Measurements from ENCODE around the gene GRIK3.

The GRIK3 gene

DNA sequence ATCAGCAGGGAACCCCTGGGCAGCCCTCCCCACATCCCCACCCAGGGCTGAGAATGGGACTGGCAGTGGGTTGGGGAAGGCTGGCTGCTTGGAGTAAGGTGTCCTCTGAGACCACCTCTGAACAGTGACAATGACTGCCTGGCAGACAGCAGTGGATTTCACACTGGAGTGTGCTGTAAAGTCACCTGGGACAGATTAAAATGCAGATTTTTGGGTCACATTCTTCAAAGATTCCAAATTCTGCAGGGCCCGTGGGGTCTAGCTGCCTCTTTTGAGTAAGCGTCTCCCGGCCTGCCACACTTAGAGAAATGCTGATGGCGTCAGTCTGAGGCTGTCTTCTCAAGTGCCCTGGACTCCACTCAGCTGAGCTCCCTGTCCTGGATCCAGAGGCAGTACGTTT is 164.5 kb downstream of the GRIK3 start:
- no peaks in the 10 kb centered on the region for H3K27me3 ChIP-seq (ENCODE audit: control insufficient read depth, insufficient read depth, low read length)
- DNase-seq (ENCODE audit: low read depth, low spot score), result no peak
- no CpG with 5 or more reads among the region's 5 CpGs for WGBS (ENCODE audit: insufficient coverage, insufficient read length)
- H3K9me3 ChIP-seq (ENCODE audit: control insufficient read depth, insufficient read depth, low read length), result no peaks in the 10 kb centered on the region
- H3K27ac ChIP-seq (ENCODE audit: low read length), result no peak overlapping the region
- H3K4me3 ChIP-seq (ENCODE audit: low read length), result no peak overlapping the region
- no peaks in the 10 kb centered on the region for H3K36me3 ChIP-seq (ENCODE audit: control insufficient read depth, insufficient read depth, low read length)
- H3K4me1 ChIP-seq (ENCODE audit: control insufficient read depth, insufficient read depth, low read length), result peaks cover 1% of the 10 kb centered on the region; the same call in 1 of the 2 replicates

DNA sequence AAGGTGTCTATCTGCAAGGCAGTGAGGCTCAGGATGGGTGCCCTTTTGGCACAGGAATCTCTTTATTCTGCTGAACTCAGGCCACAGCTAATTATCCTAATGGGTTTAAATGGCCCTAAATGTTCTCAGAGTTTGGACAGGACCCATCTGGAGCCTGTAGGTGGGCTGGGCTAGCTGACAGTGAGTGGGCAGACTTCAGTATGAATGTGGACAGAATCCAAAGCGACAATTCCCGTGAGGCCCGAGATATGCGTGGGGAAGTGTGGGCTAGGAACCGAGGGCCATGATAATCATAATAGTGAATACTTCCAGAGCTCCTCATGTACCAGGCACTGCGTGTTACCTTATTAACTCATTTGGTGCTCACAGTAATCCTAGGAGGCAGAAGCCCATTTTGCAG is 165.3 kb downstream of the GRIK3 start:
- H3K4me3 ChIP-seq (ENCODE audit: low read length), result no peak overlapping the region
- no CpG with 5 or more reads among the region's 6 CpGs for WGBS (ENCODE audit: insufficient coverage, insufficient read length)
- no peak overlapping the region for H3K27ac ChIP-seq (ENCODE audit: low read length)
- no peaks in the 10 kb centered on the region for H3K9me3 ChIP-seq (ENCODE audit: control insufficient read depth, insufficient read depth, low read length)
- DNase-seq (ENCODE audit: low read depth, low spot score), result no peak
- no peaks in the 10 kb centered on the region for H3K27me3 ChIP-seq (ENCODE audit: control insufficient read depth, insufficient read depth, low read length)
- H3K4me1 ChIP-seq (ENCODE audit: control insufficient read depth, insufficient read depth, low read length), result peaks cover 1% of the 10 kb centered on the region; the same call in 1 of the 2 replicates
- H3K36me3 ChIP-seq (ENCODE audit: control insufficient read depth, insufficient read depth, low read length), result no peaks in the 10 kb centered on the region

DNA sequence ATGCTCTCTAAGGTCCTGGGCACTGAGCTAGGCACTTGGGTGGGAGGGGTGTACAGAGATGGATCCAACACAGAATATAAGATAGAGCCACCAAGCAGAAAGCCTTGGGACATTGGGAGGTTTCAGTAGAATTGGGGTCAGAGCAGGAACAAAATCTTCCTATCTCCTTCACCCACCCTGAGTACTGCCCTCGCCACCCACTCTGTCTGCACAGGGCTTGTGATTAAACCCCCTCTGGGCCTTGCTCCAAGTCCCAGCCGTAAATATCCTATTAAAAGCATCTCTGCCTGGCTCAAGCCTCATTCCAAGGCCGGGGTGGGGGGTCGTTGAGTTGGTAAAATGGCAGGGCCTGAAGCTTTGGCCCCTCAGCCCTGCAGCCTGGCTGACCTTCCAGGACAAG is 166.7 kb downstream of the GRIK3 start:
- peaks cover 1% of the 10 kb centered on the region; the same call in 1 of the 2 replicates for H3K4me1 ChIP-seq (ENCODE audit: control insufficient read depth, insufficient read depth, low read length)
- no peak overlapping the region for H3K27ac ChIP-seq (ENCODE audit: low read length)
- no peak for DNase-seq (ENCODE audit: low read depth, low spot score)
- no peaks in the 10 kb centered on the region for H3K27me3 ChIP-seq (ENCODE audit: control insufficient read depth, insufficient read depth, low read length)
- H3K4me3 ChIP-seq (ENCODE audit: low read length), result no peak overlapping the region
- no peaks in the 10 kb centered on the region for H3K9me3 ChIP-seq (ENCODE audit: control insufficient read depth, insufficient read depth, low read length)
- no peaks in the 10 kb centered on the region for H3K36me3 ChIP-seq (ENCODE audit: control insufficient read depth, insufficient read depth, low read length)
- no CpG with 5 or more reads among the region's 4 CpGs for WGBS (ENCODE audit: insufficient coverage, insufficient read length)

DNA sequence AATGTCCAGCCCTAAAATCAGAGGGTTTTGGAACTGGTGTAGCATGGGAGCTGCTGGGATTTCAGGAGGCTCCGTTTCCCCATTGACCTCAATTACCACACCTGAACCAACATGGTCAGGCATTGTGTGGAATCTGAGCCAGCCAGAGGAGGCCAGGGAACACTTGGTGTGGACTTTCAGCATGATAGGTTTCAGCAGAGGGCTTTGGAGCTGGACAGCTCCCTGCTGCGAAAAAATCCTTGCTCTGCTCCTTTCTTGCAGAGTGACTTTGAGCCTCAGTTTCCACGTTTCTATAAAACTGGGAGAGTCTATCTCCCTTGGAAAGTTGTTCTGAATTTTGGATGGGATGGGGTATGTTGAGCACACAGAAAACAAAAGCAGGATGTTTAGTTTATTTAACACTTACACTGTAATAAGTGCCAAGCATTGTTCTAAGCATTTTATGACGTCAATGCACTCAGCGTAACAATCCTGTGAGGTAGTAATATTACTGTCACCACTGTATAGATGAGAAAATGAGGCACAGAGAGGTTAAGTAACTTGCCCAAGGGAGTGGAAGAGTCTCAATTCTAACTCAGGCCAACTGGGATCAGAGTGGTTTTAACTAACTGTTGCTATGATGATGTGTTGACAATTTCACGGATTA is 168.0 kb downstream of the GRIK3 start:
- no peaks in the 10 kb centered on the region for H3K27me3 ChIP-seq (ENCODE audit: control insufficient read depth, insufficient read depth, low read length)
- H3K36me3 ChIP-seq (ENCODE audit: control insufficient read depth, insufficient read depth, low read length), result no peaks in the 10 kb centered on the region
- peaks cover 1% of the 10 kb centered on the region; the same call in 1 of the 2 replicates for H3K4me1 ChIP-seq (ENCODE audit: control insufficient read depth, insufficient read depth, low read length)
- no peak for DNase-seq (ENCODE audit: low read depth, low spot score)
- H3K9me3 ChIP-seq (ENCODE audit: control insufficient read depth, insufficient read depth, low read length), result no peaks in the 10 kb centered on the region
- no CpG with 5 or more reads among the region's 6 CpGs for WGBS (ENCODE audit: insufficient coverage, insufficient read length)
- H3K27ac ChIP-seq (ENCODE audit: low read length), result no peak overlapping the region
- no peak overlapping the region for H3K4me3 ChIP-seq (ENCODE audit: low read length)

DNA sequence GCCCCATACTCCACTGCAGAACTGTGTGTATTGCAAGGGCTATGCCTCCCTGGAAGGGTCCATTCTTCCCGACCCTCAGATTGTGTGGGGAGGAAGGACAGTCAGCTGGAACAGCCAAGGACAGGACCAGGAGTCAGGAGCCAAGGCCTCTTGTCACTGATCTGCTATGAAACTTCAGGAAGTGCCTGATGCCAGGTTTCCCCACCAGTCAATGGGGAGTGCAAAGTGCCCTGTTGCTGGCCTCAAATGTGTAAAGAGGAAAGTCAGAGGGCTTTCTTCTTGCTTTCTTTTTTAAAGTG is 168.8 kb downstream of the GRIK3 start:
- no CpG with 5 or more reads among the region's 1 CpG for WGBS (ENCODE audit: insufficient coverage, insufficient read length)
- no peak for DNase-seq (ENCODE audit: low read depth, low spot score)
- Histone ChIP-seq H3K9me3 (ENCODE audit: control insufficient read depth, insufficient read depth, low read length) (no peaks in the 10 kb centered on the region), H3K4me1 (ENCODE audit: control insufficient read depth, insufficient read depth, low read length) (0 out of 2 replicates have a peak, but pooled peaks cover 1% of the 10 kb centered on the region), H3K4me3 (ENCODE audit: low read length) (no peak overlapping the region), H3K27ac (ENCODE audit: low read length) (no peak overlapping the region), H3K27me3 (ENCODE audit: control insufficient read depth, insufficient read depth, low read length) (no peaks in the 10 kb centered on the region), H3K36me3 (ENCODE audit: control insufficient read depth, insufficient read depth, low read length) (no peaks in the 10 kb centered on the region)

DNA sequence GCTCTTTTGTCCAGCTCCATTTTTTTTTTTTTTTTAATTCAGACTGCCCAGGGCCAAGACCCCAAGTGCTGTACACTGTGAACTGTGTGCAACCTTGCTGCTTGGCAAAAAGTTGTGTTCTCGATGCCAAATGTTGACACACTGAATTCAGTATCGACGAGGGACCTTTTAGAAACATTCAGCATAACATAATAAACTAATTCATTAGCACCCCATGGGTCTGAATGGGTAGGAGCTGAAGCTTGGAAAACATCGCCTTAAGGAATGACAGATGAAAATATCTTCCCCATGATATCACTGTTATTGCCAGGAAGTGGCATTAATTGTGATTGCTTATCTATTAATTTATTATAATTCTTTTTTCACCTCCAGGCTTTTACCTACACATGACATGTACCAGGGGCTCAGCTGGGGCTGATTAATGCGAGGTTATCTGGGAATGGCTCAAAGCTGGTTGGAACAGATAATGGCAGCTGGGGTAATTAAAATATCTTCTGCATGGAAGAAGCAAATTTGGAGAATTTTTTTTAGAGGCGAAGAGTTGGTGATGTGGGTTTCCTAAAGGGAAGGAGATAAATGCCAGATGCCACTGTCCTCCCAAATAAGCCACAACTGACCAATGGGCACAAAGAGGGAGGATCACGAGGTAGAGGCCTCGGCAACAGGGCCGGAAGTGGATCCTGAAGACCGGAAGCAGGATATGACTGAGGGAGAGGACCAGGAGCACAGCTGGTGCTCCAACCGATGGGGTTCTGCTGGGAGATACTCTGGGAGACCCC is 169.3 kb downstream of the GRIK3 start:
- Histone ChIP-seq H3K4me1 (ENCODE audit: control insufficient read depth, insufficient read depth, low read length) (0 out of 2 replicates have a peak, but pooled peaks cover under 1% of the 10 kb centered on the region), H3K36me3 (ENCODE audit: control insufficient read depth, insufficient read depth, low read length) (no peaks in the 10 kb centered on the region), H3K4me3 (ENCODE audit: low read length) (no peak overlapping the region), H3K27ac (ENCODE audit: low read length) (no peak overlapping the region), H3K27me3 (ENCODE audit: control insufficient read depth, insufficient read depth, low read length) (no peaks in the 10 kb centered on the region), H3K9me3 (ENCODE audit: control insufficient read depth, insufficient read depth, low read length) (no peaks in the 10 kb centered on the region)
- no peak for DNase-seq (ENCODE audit: low read depth, low spot score)
- 100% methylated on average over 1 of the region's 11 CpGs for WGBS (ENCODE audit: insufficient coverage, insufficient read length)

DNA sequence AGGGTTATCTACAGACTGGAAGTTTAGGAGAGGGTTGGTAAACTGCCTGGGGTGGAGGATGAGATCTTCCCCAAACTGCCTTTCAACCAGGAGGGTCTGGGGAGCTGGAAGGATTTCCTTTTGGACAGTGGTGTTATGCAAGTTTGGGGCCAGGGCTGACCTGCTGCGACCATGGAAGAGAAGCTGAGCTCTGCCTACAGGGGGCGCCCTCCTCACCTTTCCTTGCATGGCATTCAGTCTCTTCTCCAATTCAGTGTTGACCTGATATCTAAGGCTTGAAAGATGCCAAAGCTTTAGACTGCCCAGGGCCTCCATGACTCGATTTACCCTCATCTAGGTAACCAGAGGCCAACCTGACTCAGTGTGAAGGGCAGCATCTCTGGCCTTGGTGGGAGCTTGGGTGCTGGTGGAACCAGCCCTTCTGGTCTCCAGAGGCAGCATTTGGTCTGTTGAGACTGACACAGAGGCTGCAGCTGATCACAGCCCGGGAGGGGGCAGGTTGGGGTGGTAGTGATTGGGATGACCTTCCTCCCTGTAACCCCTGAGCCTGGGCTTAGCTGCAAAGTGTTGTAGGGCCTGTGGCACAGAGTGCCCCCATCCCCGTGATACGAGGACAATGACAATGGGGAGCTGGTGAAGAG is 170.0 kb downstream of the GRIK3 start:
- no CpG with 5 or more reads among the region's 6 CpGs for WGBS (ENCODE audit: insufficient coverage, insufficient read length)
- Histone ChIP-seq H3K27ac (ENCODE audit: low read length) (no peak overlapping the region), H3K4me1 (ENCODE audit: control insufficient read depth, insufficient read depth, low read length) (no peaks in the 10 kb centered on the region), H3K36me3 (ENCODE audit: control insufficient read depth, insufficient read depth, low read length) (no peaks in the 10 kb centered on the region), H3K4me3 (ENCODE audit: low read length) (no peak overlapping the region), H3K9me3 (ENCODE audit: control insufficient read depth, insufficient read depth, low read length) (no peaks in the 10 kb centered on the region), H3K27me3 (ENCODE audit: control insufficient read depth, insufficient read depth, low read length) (no peaks in the 10 kb centered on the region)
- DNase-seq (ENCODE audit: low read depth, low spot score), result peak; percentile 37

DNA sequence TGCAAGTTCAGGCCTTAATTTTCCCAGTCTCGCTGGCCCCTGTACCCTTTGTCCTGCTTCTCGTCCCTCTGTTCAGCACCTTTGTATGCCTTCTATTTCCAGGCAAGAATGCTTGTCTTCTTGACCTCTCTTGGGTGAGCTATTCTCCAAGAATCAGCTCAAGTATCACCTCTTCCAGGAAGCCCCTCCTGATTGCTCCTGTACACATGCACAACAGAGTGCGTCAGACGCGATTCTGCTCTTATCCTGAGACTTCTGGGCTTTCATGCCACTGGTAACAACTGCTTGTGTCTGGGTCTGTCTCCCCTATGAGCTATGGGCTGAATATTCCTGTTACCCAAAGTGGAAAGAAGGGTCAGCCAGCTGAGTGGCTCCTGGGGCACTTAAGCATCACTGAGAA is 170.8 kb downstream of the GRIK3 start:
- WGBS (ENCODE audit: insufficient coverage, insufficient read length), result no CpG with 5 or more reads among the region's 5 CpGs
- DNase-seq (ENCODE audit: low read depth, low spot score), result no peak

DNA sequence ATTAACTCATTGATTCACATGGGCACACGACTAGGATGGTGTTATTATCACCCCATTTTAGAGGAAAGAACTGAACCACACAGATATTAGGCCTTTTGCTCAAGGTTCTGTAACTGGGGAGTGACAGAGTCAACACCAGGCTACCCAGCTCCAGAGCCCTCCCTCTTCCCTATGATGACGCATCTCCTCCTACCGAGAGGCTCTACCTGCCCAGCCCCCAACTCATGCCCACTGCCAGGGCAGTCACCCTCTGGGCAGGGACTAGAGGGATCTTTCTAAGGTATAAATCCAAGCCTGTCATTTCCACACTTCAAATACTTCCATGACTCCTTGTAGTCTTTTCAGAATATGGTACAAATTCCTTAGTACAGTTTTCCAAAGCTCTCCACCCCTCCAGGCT is 171.3 kb downstream of the GRIK3 start:
- Histone ChIP-seq H3K4me3 (ENCODE audit: low read length) (no peak overlapping the region), H3K27me3 (ENCODE audit: control insufficient read depth, insufficient read depth, low read length) (no peaks in the 10 kb centered on the region), H3K36me3 (ENCODE audit: control insufficient read depth, insufficient read depth, low read length) (no peaks in the 10 kb centered on the region), H3K9me3 (ENCODE audit: control insufficient read depth, insufficient read depth, low read length) (no peaks in the 10 kb centered on the region), H3K4me1 (ENCODE audit: control insufficient read depth, insufficient read depth, low read length) (no peaks in the 10 kb centered on the region), H3K27ac (ENCODE audit: low read length) (no peak overlapping the region)
- no peak for DNase-seq (ENCODE audit: low read depth, low spot score)
- WGBS (ENCODE audit: insufficient coverage, insufficient read length), result no CpG with 5 or more reads among the region's 3 CpGs

More for the DNA sequence above, 170.8 kb downstream of the GRIK3 start:
- Histone ChIP-seq H3K36me3 (ENCODE audit: control insufficient read depth, insufficient read depth, low read length) (no peaks in the 10 kb centered on the region), H3K4me1 (ENCODE audit: control insufficient read depth, insufficient read depth, low read length) (no peaks in the 10 kb centered on the region), H3K27ac (ENCODE audit: low read length) (no peak overlapping the region), H3K9me3 (ENCODE audit: control insufficient read depth, insufficient read depth, low read length) (no peaks in the 10 kb centered on the region), H3K27me3 (ENCODE audit: control insufficient read depth, insufficient read depth, low read length) (no peaks in the 10 kb centered on the region), H3K4me3 (ENCODE audit: low read length) (no peak overlapping the region)

DNA sequence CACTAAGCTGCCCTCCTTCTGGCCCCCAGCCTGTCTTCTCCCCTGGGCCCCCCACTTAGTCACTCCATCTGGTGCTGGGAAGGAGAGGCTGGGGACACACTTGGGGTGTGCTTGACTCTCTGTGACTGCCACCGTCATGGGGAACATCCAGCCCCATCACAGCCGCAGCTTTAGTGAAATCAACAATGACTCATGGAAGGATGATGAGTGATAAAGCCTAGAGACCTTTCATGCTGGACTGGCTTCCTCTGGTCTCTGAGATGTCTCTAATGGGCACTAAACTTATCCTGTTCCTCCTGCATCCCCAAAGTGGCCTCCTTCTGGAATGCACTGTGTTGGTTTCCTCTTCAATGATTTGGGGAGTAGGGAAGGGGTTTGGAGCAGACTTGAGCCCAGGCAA is 172.9 kb downstream of the GRIK3 start:
- H3K27me3 ChIP-seq (ENCODE audit: control insufficient read depth, insufficient read depth, low read length), result no peaks in the 10 kb centered on the region
- H3K27ac ChIP-seq (ENCODE audit: low read length), result no peak overlapping the region
- no peaks in the 10 kb centered on the region for H3K36me3 ChIP-seq (ENCODE audit: control insufficient read depth, insufficient read depth, low read length)
- H3K9me3 ChIP-seq (ENCODE audit: control insufficient read depth, insufficient read depth, low read length), result no peaks in the 10 kb centered on the region
- WGBS (ENCODE audit: insufficient coverage, insufficient read length), result no CpG with 5 or more reads among the region's 2 CpGs
- DNase-seq (ENCODE audit: low read depth, low spot score), result no peak
- H3K4me3 ChIP-seq (ENCODE audit: low read length), result no peak overlapping the region
- H3K4me1 ChIP-seq (ENCODE audit: control insufficient read depth, insufficient read depth, low read length), result peaks cover 3% of the 10 kb centered on the region; the same call in 1 of the 2 replicates

Measured in iPS DF 6.9 (cell line).